Heart right ventricle (tissue), 16 donors: ENCODE data around the gene FAM177A1. TPM values are rescaled to one million over a fixed set of nuclear protein-coding genes. Genes with fewer than 3 reads are reported as not detected.

ENCODE experiments used
- ATAC-seq, 8 donors: fragments of 200-7000 bp; cut with Tn5 transposase; one replicate each; pipeline ENCODE4 v1.9.1; 2020; ENCODE audit warnings: mild to moderate bottlenecking in 8 of 8, moderate library complexity in 8 of 8, moderate number of reproducible peaks in 1 of 8
- DNase-seq, 2 donors: peaks; one replicate each; pipeline ENCODE4 v3.0.0-alpha.2; 2020
- H3K27ac ChIP-seq, 10 donors: fragments of 200-600 bp; sonication (generic) in 2 of 10; one replicate each; pipeline versions ENCODE4 v1.5.0 to v1.8.0; 2020 to 2022; ENCODE audit warnings: mild to moderate bottlenecking in 3 of 10
- H3K27me3 ChIP-seq, 7 donors: fragments of 200-600 bp; one replicate each; pipeline ENCODE4 v1.8.0; 2021 to 2022; ENCODE audit warnings: mild to moderate bottlenecking in 2 of 7
- H3K36me3 ChIP-seq, 9 donors: fragments of 200-600 bp; sonication (generic) in 1 of 9; one replicate each; pipeline versions ENCODE4 v1.5.0 to v1.8.0; 2020 to 2022; ENCODE audit warnings: mild to moderate bottlenecking in 2 of 9
- H3K4me1 ChIP-seq, 9 donors: fragments of 200-600 bp; sonication (generic) in 1 of 9; one replicate each; pipeline versions ENCODE4 v1.5.0 to v1.8.0; 2020 to 2022; ENCODE audit warnings: mild to moderate bottlenecking in 4 of 9
- H3K4me3 ChIP-seq, 10 donors: fragments of 200-600 bp; sonication (generic) in 2 of 10; one replicate each; pipeline versions ENCODE4 v1.5.0 to v1.8.0; 2020 to 2022; ENCODE audit warnings: mild to moderate bottlenecking in 7 of 10, moderate library complexity in 2 of 10
- H3K9me3 ChIP-seq, 11 donors: fragments of 200-600 bp in 10 of 11; sonication (generic) in 2 of 11; one replicate each; pipeline versions ENCODE4 v1.5.0 to v1.8.0; 2013 to 2022; ENCODE audit warnings: mild to moderate bottlenecking in 2 of 11, control low read depth in 1 of 11, moderate library complexity in 1 of 11
- CTCF ChIP-seq, 9 donors: fragments of 200-600 bp; sonication (generic) in 2 of 9; IDR thresholded peaks; one replicate each; pipeline versions ENCODE4 v1.5.0 to v1.8.0; 2021 to 2022; ENCODE audit warnings: antibody characterized with exemption in 9 of 9, mild to moderate bottlenecking in 5 of 9, moderate library complexity in 1 of 9
- whole genome bisulfite sequencing, 2 donors: extraction: QIAGEN DNeasy Blood & Tissue Kit; methylation state at CpG; one replicate each; pipeline ENCODE4 v1.1.7; 2013; ENCODE audit warnings: inconsistent platforms in 1 of 2; 5-methylcytosine and 5-hydroxymethylcytosine counted together
- intact Hi-C, 10 donors: fragments of 100-400 bp; cut with DNase I; formaldehyde crosslinking; loops; one replicate each; pipeline versions ENCODE4 v1.11.1 to v1.14.2; 2022
- polyA plus RNA-seq, 2 donors: library from polyadenylated mRNA; stranded (reverse); fragments of 200-250 nt; gene quantifications; one replicate each; pipeline ENCODE4 v1.2.3, GENCODE V29; 2013
- total RNA-seq, 10 donors: library from RNA; stranded (reverse); fragmentation: NEBNext Ultra II Directional in 3 of 10; extraction: Animal tissue kit (Norgen Biotek cat#: 25700) in 3 of 10; gene quantifications; one replicate each; pipeline versions ENCODE4 v1.2.1 to v1.2.4, GENCODE V29; 2021 to 2023
- donor health status: Arrhythmogenic right ventricular cardiomyopathy.
- donor health status: ischemic (EF 13 %, LVEDD 7.1; RV severe dilation, severe dysfunction).
- donor health status: healthy with polysubstance abuse.
- donor health status: DM: no; HTN: yes; CAD: no.
- donor health status: DM: no; HTN: no; CAD: no.
- donor health status: ischemic (EF 25% LVEDD 6.9; RV normal size, moderate dysfunction).
- donor health status: ischemic (EF 25% LVEDD 5.7; RV mildly dilated, moderate dysfunction).
- donor health status: healthy.
- donor health status: DM: yes; HTN: yes; CAD: no.
- donor health status: Ischemic cardiomyopathy.
- donor health status: ischemic (EF 35%, LVEDD 5.7; RV mildly dilated, moderate dysfunction).
- donor health status: nonischemic (EF 11% LVEDD 7.7; RV severe dilation, severe dysfunction).
- donor health status: DM: yes; HTN: yes; CAD: no.
- donor health status: PGD.
- donor health status: ischemic (EF 29% LVEDD 5.4; RV normal size, mild dysfunction).
- donor health status: nonischemic (EF 23%, LVEDD 6.1; RV moderate dilation, normal function).

Gene FAM177A1
- total and polyA plus RNA-seq, 12 donors: 45.9 to 122 (median 98.1) TPM

GRCh38 chr14:35046751-35047536, 872 bp downstream of the FAM177A1 start:
- ATAC-seq: peak; percentile 10 to 49 (median 22)
- Histone ChIP-seq H3K4me3 (peak overlapping the region; percentile 66 to 96 (median 81)), H3K27me3 (no peaks in the 10 kb centered on the region), H3K4me1 (peaks cover 4 to 54% (median 37%) of the 10 kb centered on the region in 9 donors), H3K36me3 (peaks cover 0 to 30% (median 5%) of the 10 kb centered on the region in 9 donors), H3K27ac (peak overlapping the region; percentile 92 to 99 (median 96)), H3K9me3 (no peaks in the 10 kb centered on the region)
- TF ChIP-seq CTCF (IDR thresholded peaks at IDR 0.05): no peak
- 29% methylated on average over 23 of the region's 23 CpGs for WGBS, 2 donors
- intact Hi-C loops: loop anchor here in 7 of 10 donors (2.0 to 10.0 kb wide), 8 partner anchors 64 to 368 kb away; partner anchors contain the start of genes PPP2R3C (in 4 of the 7), PRORP (in 3 of the 7), SRP54 (in 3 of the 7) and BAZ1A (in 1 of the 7)
- DNase-seq: peak in 1 of 2 donors; percentile 27

- Histone ChIP-seq H3K9me3 (no peaks in the 10 kb centered on the region), H3K36me3 (peaks cover 0 to 41% (median 5%) of the 10 kb centered on the region in 9 donors), H3K4me3 (peak overlapping the region in 4 of 10 donors; percentile 74 to 96 (median 84)), H3K27me3 (no peaks in the 10 kb centered on the region), H3K27ac (peak overlapping the region in 3 of 10 donors; percentile 16 to 95 (median 80)), H3K4me1 (peaks cover 4 to 54% (median 37%) of the 10 kb centered on the region in 9 donors)
- 72 to 77% methylated on average over 4 of the region's 4 CpGs for WGBS, 2 donors
- ATAC-seq: no peak
- TF ChIP-seq CTCF (IDR thresholded peaks at IDR 0.05): no peak
- no peak for DNase-seq
- intact Hi-C loops: loop anchor here in 7 of 10 donors (2.0 to 10.0 kb wide), 8 partner anchors 65 to 367 kb away; partner anchors contain the start of genes PPP2R3C (in 4 of the 7), PRORP (in 3 of the 7), SRP54 (in 3 of the 7) and BAZ1A (in 1 of the 7)
Observed at GRCh38 chr14:35047976-35048513, 2.0 kb downstream of the FAM177A1 start.

- ATAC-seq (peak in 5 of 8 donors; percentile 34 to 59 (median 43)), DNase-seq (peak in 1 of 2 donors; percentile 41)
- Histone ChIP-seq H3K27ac (peak overlapping the region; percentile 18 to 81 (median 69)), H3K9me3 (no peaks in the 10 kb centered on the region), H3K36me3 (peaks cover 0 to 67% (median 18%) of the 10 kb centered on the region in 9 donors), H3K4me1 (peaks cover 4 to 47% (median 29%) of the 10 kb centered on the region in 9 donors), H3K4me3 (no peak overlapping the region), H3K27me3 (no peaks in the 10 kb centered on the region)
- WGBS, 2 donors: 0 to 2% methylated on average over 1 of the region's 1 CpG
- intact Hi-C loops: loop anchor here in 1 of 10 donors (10.0 kb wide), 1 partner anchor 64 kb away; no protein-coding TSS in a partner anchor
- no peak for TF ChIP-seq CTCF (IDR thresholded peaks at IDR 0.05)
Observed at GRCh38 chr14:35050652-35051051, 4.6 kb downstream of the FAM177A1 start.

- ATAC-seq (no peak), DNase-seq (no peak)
- Histone ChIP-seq H3K4me3 (no peak overlapping the region), H3K27me3 (no peaks in the 10 kb centered on the region), H3K36me3 (peaks cover 0 to 74% (median 22%) of the 10 kb centered on the region in 9 donors), H3K9me3 (no peaks in the 10 kb centered on the region), H3K27ac (peak overlapping the region in 5 of 10 donors; percentile 68 to 81 (median 72)), H3K4me1 (peaks cover 4 to 47% (median 26%) of the 10 kb centered on the region in 9 donors)
- intact Hi-C loops: loop anchor here in 1 of 10 donors (10.0 kb wide), 1 partner anchor 63 kb away; no protein-coding TSS in a partner anchor
- 98 to 100% methylated on average over 1 of the region's 1 CpG for WGBS, 2 donors
- TF ChIP-seq CTCF (IDR thresholded peaks at IDR 0.05): no peak
Observed at GRCh38 chr14:35051796-35052195, 5.7 kb downstream of the FAM177A1 start.
